HepG2 (cell line): ENCODE measurements around the gene SLC16A1. TPM values are rescaled to one million over a fixed set of nuclear protein-coding genes. Genes with fewer than 3 reads are reported as not detected.

Source experiments
- CREM ChIP-seq, 2 experiments: sonication (generic) in 1 of 2; formaldehyde crosslinking in 1 of 2; IDR thresholded peaks; 2 replicates each; pipeline versions ENCODE4 v1.4.0 to v1.6.1; 2016 to 2020; ENCODE audit warnings: antibody characterized with exemption in 1 of 2, mild to moderate bottlenecking in 1 of 2, missing genetic modification reagents in 1 of 2
- CSRNP1 ChIP-seq: sonication (generic); formaldehyde crosslinking; IDR thresholded peaks from 2 replicates; pipeline ENCODE4 v1.8.1; 2023; ENCODE audit warnings: mild to moderate bottlenecking, missing genetic modification reagents
- ETV5 ChIP-seq: IDR thresholded peaks from 2 replicates; pipeline ENCODE4 v1.6.1; 2018; ENCODE audit warnings: missing biosample characterization, missing genetic modification reagents, inconsistent platforms, borderline replicate concordance
- FOXK2 ChIP-seq: fragments of 450-650 bp; IDR thresholded peaks from 2 replicates; pipeline ENCODE4 v1.6.1; 2016
- GZF1 ChIP-seq: sonication (generic); formaldehyde crosslinking; IDR thresholded peaks from 2 replicates; pipeline ENCODE4 v1.5.1; 2020; ENCODE audit warnings: mild to moderate bottlenecking, missing genetic modification reagents
- MLXIP ChIP-seq: sonication (generic); formaldehyde crosslinking; IDR thresholded peaks from 2 replicates; pipeline ENCODE4 v1.9.0; 2021; ENCODE audit warnings: missing genetic modification reagents, borderline replicate concordance
- MYC ChIP-seq: sonication (generic); formaldehyde crosslinking; IDR thresholded peaks from 2 replicates; pipeline ENCODE4 v1.9.0; 2021; ENCODE audit warnings: missing genetic modification reagents, borderline replicate concordance
- NR2F6 ChIP-seq, 2 experiments: IDR thresholded peaks; 2 replicates each; pipeline ENCODE4 v1.6.1; 2016; ENCODE audit warnings: antibody characterized with exemption in 1 of 2, mild to moderate bottlenecking in 1 of 2
- PBX3 ChIP-seq: sonication (generic); formaldehyde crosslinking; IDR thresholded peaks from 2 replicates; pipeline ENCODE4 v1.8.1; 2023; ENCODE audit warnings: missing genetic modification reagents, inconsistent platforms, borderline replicate concordance
- SRSF4 ChIP-seq: fragments of 200-400 bp; formaldehyde crosslinking; IDR thresholded peaks from one replicate; pipeline ENCODE4 v1.6.1; 2018; ENCODE audit warnings: mild to moderate bottlenecking, low read depth, low read length, moderate library complexity; ENCODE audit not compliant: poor library complexity, severe bottlenecking
- TARDBP ChIP-seq: sonication (generic); formaldehyde crosslinking; IDR thresholded peaks from 2 replicates; pipeline ENCODE4 v1.8.0; 2022; ENCODE audit warnings: mild to moderate bottlenecking, missing genetic modification reagents
- TRAFD1 ChIP-seq: sonication (generic); formaldehyde crosslinking; IDR thresholded peaks from 2 replicates; pipeline ENCODE4 v1.5.1; 2020; ENCODE audit warnings: missing genetic modification reagents, mild to moderate bottlenecking, borderline replicate concordance
- ZBTB42 ChIP-seq: sonication (generic); formaldehyde crosslinking; IDR thresholded peaks from 2 replicates; pipeline ENCODE4 v1.5.0; 2020; ENCODE audit warnings: mild to moderate bottlenecking, missing genetic modification reagents
- ZNF18 ChIP-seq: sonication (generic); formaldehyde crosslinking; IDR thresholded peaks from 2 replicates; pipeline ENCODE4 v1.8.0; 2022; ENCODE audit warnings: mild to moderate bottlenecking, missing genetic modification reagents; ENCODE audit not compliant: insufficient replicate concordance
- ZNF224 ChIP-seq: sonication (generic); formaldehyde crosslinking; IDR thresholded peaks from 2 replicates; pipeline ENCODE4 v1.5.0; 2020; ENCODE audit warnings: mild to moderate bottlenecking, missing genetic modification reagents
- ZNF30 ChIP-seq: sonication (generic); formaldehyde crosslinking; IDR thresholded peaks from 2 replicates; pipeline ENCODE4 v1.5.0; 2020; ENCODE audit warnings: mild to moderate bottlenecking, missing genetic modification reagents
- ZNF33A ChIP-seq: sonication (generic); formaldehyde crosslinking; IDR thresholded peaks from 2 replicates; pipeline ENCODE4 v1.5.1; 2020; ENCODE audit warnings: missing genetic modification reagents, mild to moderate bottlenecking, moderate library complexity, borderline replicate concordance
- ZNF709 ChIP-seq: sonication (generic); formaldehyde crosslinking; IDR thresholded peaks from 2 replicates; pipeline ENCODE4 v1.5.0; 2020; ENCODE audit warnings: mild to moderate bottlenecking, missing genetic modification reagents
- ZNF839 ChIP-seq: sonication (generic); formaldehyde crosslinking; IDR thresholded peaks from 2 replicates; pipeline ENCODE4 v1.4.0; 2020; ENCODE audit warnings: missing genetic modification reagents, mild to moderate bottlenecking, borderline replicate concordance
- polyA plus RNA-seq, 8 experiments: library from polyadenylated mRNA; depleted of rRNA in 3 of 8; stranded (reverse) in 7 of 8; unstranded in 1 of 8; fragments of >200 nt; fragmentation: Illumina TruSeq in 4 of 8; extraction: Trizol in 4 of 8; gene quantifications; 2 replicates each; pipeline versions ENCODE4 v1.2.1 to v1.2.3, GENCODE V29; 2011 to 2016; ENCODE audit warnings: low read depth in 4 of 8, missing spikeins in 1 of 8, mixed read lengths in 1 of 8; ENCODE audit not compliant: insufficient read depth in 1 of 8
- total RNA-seq, 5 experiments: library from RNA; depleted of rRNA; stranded (reverse); fragments of >200 nt; fragmentation: Illumina TruSeq; extraction: Trizol; gene quantifications; 2 replicates each; pipeline ENCODE4 v1.2.3, GENCODE V29; 2016; ENCODE audit warnings: low read depth in 1 of 5

The SLC16A1 gene
- total and polyA plus RNA-seq, 2 of the 13 experiments (the other 11 are each of a cell fraction or from before 2014, with no cell fraction given) = 106 to 142 TPM

GRCh38 chr1:112955773-112956543 lies at the start of gene SLC16A1 (continued):
- TF ChIP-seq TRAFD1 (CRISPR knock-in tag) = no peak
- no peak for TF ChIP-seq MLXIP (CRISPR knock-in tag)
- TF ChIP-seq SRSF4 = no peak
- no peak for TF ChIP-seq NR2F6 (IDR thresholded peaks at IDR 0.05)
- TF ChIP-seq NR2F6 (CRISPR knock-in tag; IDR thresholded peaks at IDR 0.05) = peak; percentile 43; the same call in 1 of the 2 replicates
- TF ChIP-seq ZNF839 = no peak; the same call in 1 of the 2 replicates
- no peak; the same call in none of the 2 replicates for TF ChIP-seq ZNF709 (CRISPR knock-in tag)
- TF ChIP-seq GZF1 (CRISPR knock-in tag) = peak; percentile 69; the same call in 1 of the 2 replicates
- 0 out of 2 replicates have a peak, but pooled peaks have one; percentile 23 for TF ChIP-seq CSRNP1 (CRISPR knock-in tag)
- no peak for TF ChIP-seq ZBTB42
- no peak for TF ChIP-seq PBX3 (CRISPR knock-in tag)
- no peak for TF ChIP-seq CREM (IDR thresholded peaks at IDR 0.05)
- no peak for TF ChIP-seq CREM (CRISPR knock-in tag; IDR thresholded peaks at IDR 0.05)
- TF ChIP-seq ZNF30 (CRISPR knock-in tag) = peak; percentile 90
- TF ChIP-seq MYC (CRISPR knock-in tag) = peak; percentile 84
- TF ChIP-seq TARDBP (CRISPR knock-in tag) = peak; percentile 70
- no peak for TF ChIP-seq FOXK2
- no peak for TF ChIP-seq ZNF33A (CRISPR knock-in tag)
- TF ChIP-seq ZNF18 (CRISPR knock-in tag) = peak; percentile 33
- TF ChIP-seq ZNF224 = no peak
- TF ChIP-seq ETV5 (CRISPR knock-in tag) = peak; percentile 44; the same call in 1 of the 2 replicates
